ENCODE data around the gene AGAP3.

Gene AGAP3

DNA sequence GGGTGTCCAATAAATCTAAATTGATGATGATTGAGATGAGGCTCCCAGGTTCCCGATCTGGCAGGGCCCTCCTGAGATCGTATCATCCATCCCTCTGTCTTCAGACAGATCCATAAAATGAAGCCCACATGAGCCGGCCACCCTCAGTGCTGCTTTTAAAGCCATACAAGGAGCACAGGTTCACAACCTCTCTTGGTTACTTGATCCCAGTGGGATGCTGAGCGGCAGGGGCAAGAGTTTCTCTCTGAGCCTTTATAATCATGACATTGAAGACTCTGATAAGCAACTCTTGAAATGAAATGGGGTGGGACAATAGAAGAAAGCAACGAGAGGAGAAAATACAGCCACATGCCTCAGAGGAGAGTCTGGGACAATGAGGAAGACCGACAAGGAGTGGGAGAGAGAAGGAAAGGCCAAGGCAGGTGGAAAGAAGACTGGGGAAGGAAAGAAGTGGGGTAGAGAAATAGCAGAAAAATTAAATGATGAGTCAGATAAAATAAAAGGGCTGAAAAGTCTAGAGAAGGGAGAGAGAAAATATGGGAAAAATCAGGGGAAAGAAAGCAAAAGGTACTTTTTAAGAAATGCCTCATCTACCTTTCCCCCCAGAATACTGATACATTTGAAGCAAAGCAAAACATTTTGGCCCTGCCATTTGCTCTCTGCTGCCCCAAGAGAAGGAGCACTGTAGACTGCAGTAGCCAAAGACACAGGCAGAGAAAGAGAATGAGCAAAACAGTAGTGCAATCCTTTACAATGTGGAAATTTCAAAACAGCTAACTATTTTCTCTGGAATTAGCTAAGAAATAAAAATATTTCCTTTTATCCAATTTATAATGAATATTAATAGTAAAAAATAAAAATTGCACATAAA, 66.6 kb downstream of the AGAP3 start:
- no peak overlapping the region for H3K27ac ChIP-seq
- TF ChIP-seq, protein P1, sequence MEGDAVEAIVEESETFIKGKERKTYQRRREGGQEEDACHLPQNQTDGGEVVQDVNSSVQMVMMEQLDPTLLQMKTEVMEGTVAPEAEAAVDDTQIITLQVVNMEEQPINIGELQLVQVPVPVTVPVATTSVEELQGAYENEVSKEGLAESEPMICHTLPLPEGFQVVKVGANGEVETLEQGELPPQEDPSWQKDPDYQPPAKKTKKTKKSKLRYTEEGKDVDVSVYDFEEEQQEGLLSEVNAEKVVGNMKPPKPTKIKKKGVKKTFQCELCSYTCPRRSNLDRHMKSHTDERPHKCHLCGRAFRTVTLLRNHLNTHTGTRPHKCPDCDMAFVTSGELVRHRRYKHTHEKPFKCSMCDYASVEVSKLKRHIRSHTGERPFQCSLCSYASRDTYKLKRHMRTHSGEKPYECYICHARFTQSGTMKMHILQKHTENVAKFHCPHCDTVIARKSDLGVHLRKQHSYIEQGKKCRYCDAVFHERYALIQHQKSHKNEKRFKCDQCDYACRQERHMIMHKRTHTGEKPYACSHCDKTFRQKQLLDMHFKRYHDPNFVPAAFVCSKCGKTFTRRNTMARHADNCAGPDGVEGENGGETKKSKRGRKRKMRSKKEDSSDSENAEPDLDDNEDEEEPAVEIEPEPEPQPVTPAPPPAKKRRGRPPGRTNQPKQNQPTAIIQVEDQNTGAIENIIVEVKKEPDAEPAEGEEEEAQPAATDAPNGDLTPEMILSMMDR (conservative IDR thresholded peaks at IDR 0.05) = no peak
- no peak for TF ChIP-seq ZFX (IDR thresholded peaks at IDR 0.05)

- H3K27ac ChIP-seq = no peak overlapping the region
- no peak for TF ChIP-seq ZFX (IDR thresholded peaks at IDR 0.05)
- TF ChIP-seq, protein P1 (conservative IDR thresholded peaks at IDR 0.05) = no peak
These were observed 71.5 kb downstream of the AGAP3 start for GRCh38 chr7:151157645-151158329.

GRCh38 chr7:151161757-151162156, 75.5 kb downstream of the AGAP3 start:
- no peak overlapping the region for H3K27ac ChIP-seq
- TF ChIP-seq, protein P1 (conservative IDR thresholded peaks at IDR 0.05) = no peak
- no peak for TF ChIP-seq ZFX (IDR thresholded peaks at IDR 0.05)

GRCh38 chr7:151166629-151167196, 80.4 kb downstream of the AGAP3 start:
- no peak for TF ChIP-seq ZFX (IDR thresholded peaks at IDR 0.05)
- TF ChIP-seq, protein P1 (conservative IDR thresholded peaks at IDR 0.05) = no peak
- H3K27ac ChIP-seq = no peak overlapping the region

- H3K27ac ChIP-seq = no peak within 1 kb of the TSS
- TF ChIP-seq, protein P1 (conservative IDR thresholded peaks at IDR 0.05) = no peak
- no peak for TF ChIP-seq ZFX (IDR thresholded peaks at IDR 0.05)
These were observed 81.1 kb downstream of the AGAP3 start, which contains the start of gene GBX1 for GRCh38 chr7:151167197-151167961. Gene GBX1, minus strand, starts transcription at chr7:151167694. Its CDS starts 146 bp downstream, at chr7:151167548.

DNA sequence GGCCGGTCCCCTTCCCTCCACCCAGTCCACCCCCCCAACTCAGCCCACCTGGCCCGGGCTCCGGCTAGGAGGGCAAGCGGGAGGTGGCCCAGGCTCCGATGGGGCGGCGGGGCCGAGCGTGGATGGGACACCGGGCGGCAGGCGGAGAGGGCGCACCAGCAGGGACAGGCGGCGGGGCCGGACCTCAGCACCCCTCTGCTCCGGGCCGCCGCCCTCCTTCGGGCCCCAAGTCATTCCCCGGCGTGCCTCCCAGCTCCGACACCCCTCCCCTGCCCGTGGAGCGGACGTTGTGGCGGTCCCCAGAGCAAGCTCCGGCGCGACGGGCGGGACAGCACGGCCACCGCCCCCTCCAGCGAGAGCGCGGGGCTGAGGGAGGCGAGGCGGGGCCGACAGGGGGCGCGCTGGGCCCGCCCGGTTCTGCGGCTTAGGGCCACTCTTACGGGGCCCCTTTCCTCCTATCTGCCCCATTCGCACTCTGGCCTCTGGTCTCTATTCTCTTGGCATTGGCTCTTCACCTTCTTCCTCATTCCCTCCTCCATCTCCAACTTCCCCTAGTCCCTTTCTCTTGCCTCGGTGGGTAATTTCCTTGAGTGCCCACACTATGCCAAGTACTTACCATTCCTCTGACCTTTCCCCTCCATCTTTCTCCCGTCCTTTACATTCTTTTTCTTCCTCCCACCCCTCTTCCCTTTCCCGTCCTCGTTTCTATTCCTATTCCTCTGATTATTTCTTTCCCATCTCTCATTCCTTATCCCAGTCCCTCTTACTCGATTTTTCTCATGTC, 81.9 kb downstream of the AGAP3 start:
- TF ChIP-seq, protein P1 (conservative IDR thresholded peaks at IDR 0.05) = peak; percentile 90
- no peak for TF ChIP-seq ZFX (IDR thresholded peaks at IDR 0.05)
- H3K27ac ChIP-seq = no peak overlapping the region

Measured in C4-2B (cell line).